ENCODE measurements around the gene KCNN4. TPM values are rescaled to one million over a fixed set of nuclear protein-coding genes. Genes with fewer than 3 reads are reported as not detected.

KCNN4 gene
- total and polyA plus RNA-seq, 2 of the 13 experiments (the other 11 are each of a cell fraction or from before 2014, with no cell fraction given), result 0.13 to 0.25 TPM

- TF ChIP-seq HDAC1 (CRISPR knock-in tag; IDR thresholded peaks at IDR 0.05) (peak; percentile 79), BORCS8-MEF2B (CRISPR knock-in tag; IDR thresholded peaks at IDR 0.05) (peak; percentile 22; the same call in 1 of the 2 replicates), HBP1 (CRISPR knock-in tag; IDR thresholded peaks at IDR 0.05; ENCODE audit: low read depth) (0 out of 2 replicates have a peak, but pooled peaks have one; percentile 27), RXRB (CRISPR knock-in tag; IDR thresholded peaks at IDR 0.05; ENCODE audit: borderline replicate concordance) (peak; percentile 30; the same call in 1 of the 2 replicates), CBFB (CRISPR knock-in tag; IDR thresholded peaks at IDR 0.05) (no peak), TBX2 (CRISPR knock-in tag; IDR thresholded peaks at IDR 0.05; ENCODE audit: borderline replicate concordance) (no peak; the same call in 1 of the 2 replicates), JDP2 (CRISPR knock-in tag; IDR thresholded peaks at IDR 0.05; ENCODE audit: borderline replicate concordance) (no peak), TGIF2 (CRISPR knock-in tag; IDR thresholded peaks at IDR 0.05) (peak; percentile 37; the same call in 1 of the 2 replicates), PCBP1 (IDR thresholded peaks at IDR 0.05; ENCODE audit: borderline replicate concordance, low read depth, low read length) (0 out of 2 replicates have a peak, but pooled peaks have one; percentile 79), CAMTA2 (CRISPR knock-in tag; IDR thresholded peaks at IDR 0.05; ENCODE audit: borderline replicate concordance) (peak; percentile 69; the same call in 1 of the 2 replicates), SMAD1 (CRISPR knock-in tag; IDR thresholded peaks at IDR 0.05; ENCODE audit: borderline replicate concordance, low read depth) (no peak), ZFP82 (CRISPR knock-in tag; IDR thresholded peaks at IDR 0.05; ENCODE audit: borderline replicate concordance) (peak; percentile 90; the same call in 1 of the 2 replicates), ZNF235 (CRISPR knock-in tag; IDR thresholded peaks at IDR 0.05; ENCODE audit: borderline replicate concordance) (0 out of 2 replicates have a peak, but pooled peaks have one; percentile 28), PBX2 (CRISPR knock-in tag; IDR thresholded peaks at IDR 0.05) (no peak), UBTF (CRISPR knock-in tag; IDR thresholded peaks at IDR 0.05) (peak; percentile 62), ZNF382 (CRISPR knock-in tag; IDR thresholded peaks at IDR 0.05; ENCODE audit: borderline replicate concordance) (no peak), AGO2 (optimal IDR thresholded peaks at IDR 0.05; ENCODE audit: low read depth, low read length) (peak; percentile 75), KLF9 (CRISPR knock-in tag; IDR thresholded peaks at IDR 0.05; ENCODE audit: low read depth) (no peak), KMT2A (CRISPR knock-in tag; IDR thresholded peaks at IDR 0.05) (peak; percentile 56; the same call in 1 of the 2 replicates), ELF3 (CRISPR knock-in tag; IDR thresholded peaks at IDR 0.05) (peak; percentile 56; the same call in 1 of the 2 replicates), ZNF724P (CRISPR knock-in tag; IDR thresholded peaks at IDR 0.05; ENCODE audit: borderline replicate concordance) (no peak), ZNF792 (CRISPR knock-in tag; IDR thresholded peaks at IDR 0.05) (peak; percentile 66; the same call in 1 of the 2 replicates), NR0B2 (CRISPR knock-in tag; IDR thresholded peaks at IDR 0.05) (no peak; the same call in 1 of the 2 replicates), TOPORS (CRISPR knock-in tag; IDR thresholded peaks at IDR 0.05) (no peak; the same call in 1 of the 2 replicates), KDM5A (IDR thresholded peaks at IDR 0.05; ENCODE audit: borderline replicate concordance, low read length) (no peak; the same call in 1 of the 2 replicates)
These were observed 26.1 kb downstream of the KCNN4 start, which contains the start of gene SMG9 (continued) for GRCh38 chr19:43754503-43755255.
